NCI-H748 (cell line): Measurements from ENCODE around the gene TBC1D2B.

Experiments used
- DNase-seq: peaks from one replicate; lab custom pipeline; 2025; ENCODE audit not compliant: unreplicated experiment; lab: John Stamatoyannopoulos, UW

Gene TBC1D2B

GRCh38 chr15:78077053-78077870 lies at the start of gene TBC1D2B:
Gene TBC1D2B, minus strand, starts transcription at chr15:78077711. Its CDS starts 59 bp downstream, at chr15:78077652.
- DNase-seq = peak; percentile 75

- DNase-seq = no peak
These were observed 47.8 kb upstream of the TBC1D2B start for GRCh38 chr15:78125267-78125666.

GRCh38 chr15:78120523-78120922 lies 43.0 kb upstream of the TBC1D2B start:
- no peak for DNase-seq

GRCh38 chr15:78112551-78112950 lies 35.0 kb upstream of the TBC1D2B start:
- no peak for DNase-seq

- no peak for DNase-seq
These were observed 34.3 kb upstream of the TBC1D2B start for GRCh38 chr15:78111788-78112187.

GRCh38 chr15:78110916-78111475 lies 33.5 kb upstream of the TBC1D2B start:
- no peak for DNase-seq

- DNase-seq = no peak
These were observed 32.6 kb upstream of the TBC1D2B start for GRCh38 chr15:78110096-78110495.

- DNase-seq = no peak
These were observed 31.6 kb upstream of the TBC1D2B start for GRCh38 chr15:78109156-78109555.

GRCh38 chr15:78108300-78109084 lies 31.0 kb upstream of the TBC1D2B start:
- DNase-seq = peak; percentile 66

GRCh38 chr15:78107471-78107870 lies 30.0 kb upstream of the TBC1D2B start:
- no peak for DNase-seq

GRCh38 chr15:78105476-78106241 lies 28.1 kb upstream of the TBC1D2B start:
- no peak for DNase-seq

GRCh38 chr15:78104566-78105475 lies 27.3 kb upstream of the TBC1D2B start:
- DNase-seq = no peak

GRCh38 chr15:78104119-78104479 lies 26.6 kb upstream of the TBC1D2B start:
- no peak for DNase-seq

- DNase-seq = no peak
These were observed 26.1 kb upstream of the TBC1D2B start for GRCh38 chr15:78103406-78104118.

- DNase-seq = no peak
These were observed 25.2 kb upstream of the TBC1D2B start for GRCh38 chr15:78102741-78103140.

- DNase-seq = no peak
These were observed 24.7 kb upstream of the TBC1D2B start for GRCh38 chr15:78102211-78102610.

GRCh38 chr15:78101423-78102105 lies 24.1 kb upstream of the TBC1D2B start:
- no peak for DNase-seq

- no peak for DNase-seq
These were observed 23.4 kb upstream of the TBC1D2B start for GRCh38 chr15:78100886-78101285.
